ENCODE results near the gene ASRGL1. TPM values are rescaled to one million over a fixed set of nuclear protein-coding genes. Genes with fewer than 3 reads are reported as not detected.

The ASRGL1 gene
- total and polyA plus RNA-seq, 10 donors, result 2.9 to 23.4 (median 5.1) TPM

DNA sequence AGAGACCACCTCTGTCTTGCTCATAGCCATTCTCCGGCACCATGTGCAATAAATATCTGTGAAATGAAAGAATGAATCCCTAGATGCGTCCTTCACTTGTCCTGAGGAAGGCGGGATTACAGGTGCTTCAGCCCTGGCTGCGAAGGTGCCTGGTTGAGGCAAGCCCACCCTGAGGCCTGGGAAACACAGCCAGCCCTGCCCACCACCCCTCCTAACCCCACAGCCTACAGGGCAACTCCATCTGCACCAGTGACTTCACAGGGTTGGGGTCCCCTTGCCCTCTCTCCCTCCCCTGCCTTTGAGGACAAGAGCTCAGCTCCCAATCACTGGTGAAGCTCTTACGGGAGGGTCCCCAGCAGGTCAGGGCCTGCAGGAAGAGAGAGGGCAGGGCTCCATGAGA lies 64.1 kb downstream of the ASRGL1 start:
- peak; percentile 44 for DNase-seq
- no peak for TF ChIP-seq POLR2AphosphoS5 (IDR thresholded peaks at IDR 0.05)
- Histone ChIP-seq H3K9me3 (no peaks in the 10 kb centered on the region), H3K36me3 (no peaks in the 10 kb centered on the region), H3K4me3 (no peak overlapping the region), H3K27ac (peak overlapping the region in 5 of 8 donors; percentile 63 to 77 (median 69)), H3K27me3 (replicated peaks in 1 of 7) (no peaks in the 10 kb centered on the region), H3K4me1 (peaks cover 10 to 59% (median 35%) of the 10 kb centered on the region in 6 donors)
- WGBS, 5 donors, result 82 to 89% (median 87%) methylated on average over 5 of the region's 5 CpGs
- intact Hi-C loops (cut with DNase I; ENCODE audit: low total_unique reads), result no loop called here

DNA sequence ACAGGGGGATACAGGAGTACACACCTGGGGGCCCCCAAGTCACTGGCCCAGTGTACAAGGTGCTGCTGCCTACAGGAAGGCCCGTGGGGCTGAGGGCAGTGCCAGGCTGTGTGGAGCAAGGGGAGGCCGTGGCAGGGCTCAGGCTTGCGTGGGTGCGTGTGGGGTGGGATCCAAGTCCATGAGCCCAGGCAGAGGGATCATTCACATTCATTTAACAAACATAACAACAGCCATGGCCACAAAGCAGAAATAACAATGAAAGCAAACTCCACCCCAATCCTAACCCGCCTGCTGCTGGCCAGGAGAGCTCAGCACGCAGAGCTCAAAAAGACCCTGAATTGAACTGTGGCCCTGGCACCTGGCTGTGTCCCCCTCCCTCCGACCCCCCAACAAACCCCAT lies 64.6 kb downstream of the ASRGL1 start:
- Histone ChIP-seq H3K36me3 (no peaks in the 10 kb centered on the region), H3K27ac (peak overlapping the region in 6 of 8 donors; percentile 35 to 77 (median 68)), H3K4me1 (peaks cover 10 to 59% (median 35%) of the 10 kb centered on the region in 6 donors), H3K4me3 (peak overlapping the region in 1 of 8 donors; percentile 35), H3K27me3 (replicated peaks in 1 of 7) (no peaks in the 10 kb centered on the region), H3K9me3 (no peaks in the 10 kb centered on the region)
- WGBS, 5 donors, result 55 to 70% (median 59%) methylated on average over 7 of the region's 7 CpGs
- DNase-seq, result peak; percentile 64
- intact Hi-C loops (cut with DNase I; ENCODE audit: low total_unique reads), result no loop called here
- TF ChIP-seq POLR2AphosphoS5 (IDR thresholded peaks at IDR 0.05) (no peak), POLR2A (IDR thresholded peaks at IDR 0.05) (no peak)
- TF ChIP-seq, protein P1, sequence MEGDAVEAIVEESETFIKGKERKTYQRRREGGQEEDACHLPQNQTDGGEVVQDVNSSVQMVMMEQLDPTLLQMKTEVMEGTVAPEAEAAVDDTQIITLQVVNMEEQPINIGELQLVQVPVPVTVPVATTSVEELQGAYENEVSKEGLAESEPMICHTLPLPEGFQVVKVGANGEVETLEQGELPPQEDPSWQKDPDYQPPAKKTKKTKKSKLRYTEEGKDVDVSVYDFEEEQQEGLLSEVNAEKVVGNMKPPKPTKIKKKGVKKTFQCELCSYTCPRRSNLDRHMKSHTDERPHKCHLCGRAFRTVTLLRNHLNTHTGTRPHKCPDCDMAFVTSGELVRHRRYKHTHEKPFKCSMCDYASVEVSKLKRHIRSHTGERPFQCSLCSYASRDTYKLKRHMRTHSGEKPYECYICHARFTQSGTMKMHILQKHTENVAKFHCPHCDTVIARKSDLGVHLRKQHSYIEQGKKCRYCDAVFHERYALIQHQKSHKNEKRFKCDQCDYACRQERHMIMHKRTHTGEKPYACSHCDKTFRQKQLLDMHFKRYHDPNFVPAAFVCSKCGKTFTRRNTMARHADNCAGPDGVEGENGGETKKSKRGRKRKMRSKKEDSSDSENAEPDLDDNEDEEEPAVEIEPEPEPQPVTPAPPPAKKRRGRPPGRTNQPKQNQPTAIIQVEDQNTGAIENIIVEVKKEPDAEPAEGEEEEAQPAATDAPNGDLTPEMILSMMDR (IDR thresholded peaks at IDR 0.05 in 8 of 11, conservative IDR thresholded peaks at IDR 0.05 in 3 of 11), result no peak

DNA sequence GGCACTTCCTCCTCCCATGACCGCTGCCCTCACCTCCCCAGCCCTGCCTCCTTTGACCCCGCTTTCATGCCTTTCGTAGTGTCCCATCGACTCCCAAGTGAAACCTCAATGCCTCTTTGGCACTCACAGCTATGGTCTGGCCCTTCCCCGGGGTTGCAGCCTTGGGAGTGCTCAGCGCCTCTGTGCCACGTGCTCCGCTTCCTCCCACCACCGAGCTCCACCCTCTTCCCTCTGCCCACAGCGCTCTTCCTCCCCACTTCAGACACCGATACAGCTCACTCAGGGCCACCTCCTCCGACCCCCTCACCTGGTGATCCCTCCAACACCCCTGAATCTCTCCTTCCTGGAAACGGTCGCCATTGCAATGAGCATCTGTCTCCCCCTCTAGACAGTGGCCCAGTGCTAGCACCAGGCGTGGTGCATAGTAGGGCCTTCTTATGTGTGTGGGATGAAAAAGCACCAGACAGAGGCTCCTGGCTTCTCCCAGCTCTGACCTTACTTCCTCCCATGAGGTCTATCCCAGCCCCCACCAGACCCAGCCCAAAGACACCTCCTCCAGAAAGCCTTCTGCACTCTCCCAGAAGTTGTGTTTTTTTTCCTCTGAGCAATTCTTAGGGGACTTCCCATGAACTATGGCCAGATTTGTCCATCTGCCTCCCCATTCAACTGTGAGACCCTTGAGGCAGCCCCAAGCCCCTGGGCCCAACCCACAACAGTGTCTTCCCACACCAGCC lies 65.1 kb downstream of the ASRGL1 start:
- H3K27me3 ChIP-seq (replicated peaks in 1 of 7), result no peaks in the 10 kb centered on the region

DNA sequence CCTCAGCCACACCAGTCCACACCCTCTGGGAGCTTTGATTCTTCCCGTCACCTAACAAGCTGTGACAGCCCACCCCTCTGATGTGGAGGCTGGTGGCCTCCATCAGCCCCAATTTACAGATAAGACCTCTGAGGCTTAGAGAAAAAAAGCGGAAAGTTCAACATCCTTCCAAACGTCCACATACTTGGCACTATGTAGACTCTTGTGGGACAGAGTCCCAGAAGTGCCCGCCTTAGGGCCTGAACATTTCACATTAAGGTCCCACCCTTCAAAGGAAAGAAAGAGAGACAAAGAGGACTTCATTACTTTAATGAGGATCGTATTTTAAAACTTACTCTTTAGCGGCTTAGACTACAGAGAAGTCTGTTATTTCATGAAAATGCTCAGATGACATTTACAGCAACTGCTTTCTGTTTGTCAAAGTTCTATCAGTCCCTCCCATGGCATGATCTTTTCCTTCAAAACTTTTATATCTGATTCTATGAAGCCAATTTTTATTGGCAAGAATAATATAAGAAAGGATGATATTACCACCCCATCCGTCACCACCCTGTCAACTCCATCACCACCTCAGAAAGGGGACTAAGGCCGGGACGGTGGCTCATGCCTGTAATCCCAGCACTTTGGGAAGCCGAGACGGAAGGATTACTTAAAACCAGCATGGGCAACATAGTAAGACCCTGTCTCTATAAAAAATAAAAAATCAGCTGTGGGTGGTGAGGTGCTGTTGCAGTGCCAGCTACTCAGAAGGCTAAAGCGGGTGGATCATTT lies 65.9 kb downstream of the ASRGL1 start:
- DNase-seq, result no peak
- Histone ChIP-seq H3K27ac (peak overlapping the region in 5 of 8 donors; percentile 63 to 77 (median 69)), H3K27me3 (replicated peaks in 1 of 7) (no peaks in the 10 kb centered on the region), H3K36me3 (no peaks in the 10 kb centered on the region), H3K9me3 (no peaks in the 10 kb centered on the region), H3K4me3 (no peak overlapping the region), H3K4me1 (peaks cover 10 to 53% (median 34%) of the 10 kb centered on the region in 6 donors)
- TF ChIP-seq POLR2AphosphoS5 (IDR thresholded peaks at IDR 0.05), result no peak
- no peak for TF ChIP-seq POLR2A (IDR thresholded peaks at IDR 0.05)
- TF ChIP-seq, protein P1 (IDR thresholded peaks at IDR 0.05 in 8 of 11, conservative IDR thresholded peaks at IDR 0.05 in 3 of 11), result no peak
- WGBS, 5 donors, result 81 to 91% (median 88%) methylated on average over 12 of the region's 12 CpGs
- intact Hi-C loops (cut with DNase I; ENCODE audit: low total_unique reads), result no loop called here

More for the DNA sequence above, 65.1 kb downstream of the ASRGL1 start:
- H3K27ac ChIP-seq, result peak overlapping the region in 6 of 8 donors; percentile 35 to 77 (median 68)
- H3K36me3 ChIP-seq, result no peaks in the 10 kb centered on the region
- peaks cover 10 to 59% (median 35%) of the 10 kb centered on the region in 6 donors for H3K4me1 ChIP-seq
- 27 to 37% (median 30%) methylated on average over 15 of the region's 15 CpGs for WGBS, 5 donors
- H3K9me3 ChIP-seq, result no peaks in the 10 kb centered on the region
- intact Hi-C loops (cut with DNase I; ENCODE audit: low total_unique reads), result no loop called here
- peak; percentile 88 for DNase-seq
- H3K4me3 ChIP-seq, result peak overlapping the region in 1 of 8 donors; percentile 35
- TF ChIP-seq, protein P1 (IDR thresholded peaks at IDR 0.05 in 8 of 11, conservative IDR thresholded peaks at IDR 0.05 in 3 of 11), result no peak
- TF ChIP-seq POLR2A (IDR thresholded peaks at IDR 0.05) (no peak), POLR2AphosphoS5 (IDR thresholded peaks at IDR 0.05) (peak; percentile 39 to 70 (median 66))
